Smooth muscle cell (in vitro differentiated cells): ENCODE measurements around the gene NWD2. TPM values are rescaled to one million over a fixed set of nuclear protein-coding genes. Genes with fewer than 3 reads are reported as not detected.

Experiments
- DNase-seq: peaks from one replicate; lab custom pipeline; 2025; ENCODE audit not compliant: unreplicated experiment; lab: John Stamatoyannopoulos, UW
- H2AFZ ChIP-seq: fragments of 200-600 bp; sonication (generic); 2 replicates; pipeline ENCODE4 v1.6.0; 2016; ENCODE audit warnings: antibody characterized with exemption, low read depth, mild to moderate bottlenecking
- H3F3A ChIP-seq: fragments of 200-600 bp; sonication (generic); 2 replicates; pipeline ENCODE4 v1.6.0; 2017; ENCODE audit warnings: antibody characterized with exemption, low read depth
- H3K27ac ChIP-seq: fragments of 200-600 bp; sonication (generic); 2 replicates; pipeline ENCODE4 v1.5.1; 2016; ENCODE audit warnings: low read depth, mild to moderate bottlenecking
- H3K27me3 ChIP-seq: fragments of 200-600 bp; sonication (generic); 2 replicates; pipeline ENCODE4 v1.6.1; 2016; ENCODE audit warnings: low read depth, mild to moderate bottlenecking
- H3K36me3 ChIP-seq: fragments of 200-600 bp; sonication (generic); 2 replicates; pipeline ENCODE4 v1.5.1; 2016; ENCODE audit warnings: low read depth
- H3K4me1 ChIP-seq: fragments of 200-600 bp; sonication (generic); 2 replicates; pipeline ENCODE4 v1.5.1; 2016; ENCODE audit warnings: low read depth
- H3K4me2 ChIP-seq: fragments of 200-600 bp; sonication (generic); 2 replicates; pipeline ENCODE4 v1.6.0; 2016; ENCODE audit warnings: mild to moderate bottlenecking
- H3K4me3 ChIP-seq: fragments of 200-600 bp; sonication (generic); 2 replicates; pipeline ENCODE4 v1.5.1; 2016; ENCODE audit warnings: mild to moderate bottlenecking
- H3K79me2 ChIP-seq: fragments of 200-600 bp; sonication (generic); 2 replicates; pipeline ENCODE4 v1.6.0; 2016; ENCODE audit warnings: low read depth, mild to moderate bottlenecking
- H3K9ac ChIP-seq: fragments of 200-600 bp; sonication (generic); 2 replicates; pipeline ENCODE4 v1.6.0; 2016; ENCODE audit warnings: low read depth
- H3K9me3 ChIP-seq: fragments of 200-600 bp; sonication (generic); replicated peaks from 2 replicates; pipeline ENCODE4 v1.5.1; 2016; ENCODE audit warnings: low read depth
- H4K20me1 ChIP-seq: fragments of 200-600 bp; sonication (generic); 2 replicates; pipeline ENCODE4 v1.6.0; 2016; ENCODE audit warnings: low read depth
- WGBS: methylation state at CpG from one replicate; pipeline ENCODE4 v1.1.7; 2016; ENCODE audit warnings: low lambda C conversion rate; 5-methylcytosine and 5-hydroxymethylcytosine counted together
- polyA plus RNA-seq: library from polyadenylated mRNA; unstranded; fragments of >200 nt; fragmentation: Nextera tagmentation; extraction: Ambion mirVana; gene quantifications from 2 replicates; pipeline ENCODE4 v1.2.1, GENCODE V29; 2016
- total RNA-seq: library from RNA; depleted of rRNA; stranded (reverse); fragments of >200 nt; gene quantifications from 2 replicates; pipeline ENCODE4 v1.2.3, GENCODE V29; 2014
- TF ChIP-seq, protein P1 (sequence below): fragments of 200-600 bp; sonication (generic); IDR thresholded peaks from 2 replicates; pipeline ENCODE4 v1.5.1; 2017; ENCODE audit warnings: borderline replicate concordance, mild to moderate bottlenecking, antibody characterized with exemption; ENCODE audit not compliant: insufficient read depth, poor library complexity, severe bottlenecking

Gene NWD2
- total and polyA plus RNA-seq, 2 experiments from 2014 or later = not detected

- H3K9me3 ChIP-seq = no peaks in the 10 kb centered on the region
- no peaks in the 10 kb centered on the region for H4K20me1 ChIP-seq
- 75% methylated on average over 5 of the region's 5 CpGs for WGBS
- H3K27ac ChIP-seq = no peak overlapping the region
- no peak overlapping the region for H3K9ac ChIP-seq
- H3F3A ChIP-seq = no peaks in the 10 kb centered on the region
- TF ChIP-seq, protein P1, sequence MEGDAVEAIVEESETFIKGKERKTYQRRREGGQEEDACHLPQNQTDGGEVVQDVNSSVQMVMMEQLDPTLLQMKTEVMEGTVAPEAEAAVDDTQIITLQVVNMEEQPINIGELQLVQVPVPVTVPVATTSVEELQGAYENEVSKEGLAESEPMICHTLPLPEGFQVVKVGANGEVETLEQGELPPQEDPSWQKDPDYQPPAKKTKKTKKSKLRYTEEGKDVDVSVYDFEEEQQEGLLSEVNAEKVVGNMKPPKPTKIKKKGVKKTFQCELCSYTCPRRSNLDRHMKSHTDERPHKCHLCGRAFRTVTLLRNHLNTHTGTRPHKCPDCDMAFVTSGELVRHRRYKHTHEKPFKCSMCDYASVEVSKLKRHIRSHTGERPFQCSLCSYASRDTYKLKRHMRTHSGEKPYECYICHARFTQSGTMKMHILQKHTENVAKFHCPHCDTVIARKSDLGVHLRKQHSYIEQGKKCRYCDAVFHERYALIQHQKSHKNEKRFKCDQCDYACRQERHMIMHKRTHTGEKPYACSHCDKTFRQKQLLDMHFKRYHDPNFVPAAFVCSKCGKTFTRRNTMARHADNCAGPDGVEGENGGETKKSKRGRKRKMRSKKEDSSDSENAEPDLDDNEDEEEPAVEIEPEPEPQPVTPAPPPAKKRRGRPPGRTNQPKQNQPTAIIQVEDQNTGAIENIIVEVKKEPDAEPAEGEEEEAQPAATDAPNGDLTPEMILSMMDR = no peak
- DNase-seq = no peak
- H3K4me1 ChIP-seq = no peaks in the 10 kb centered on the region
- H3K27me3 ChIP-seq = no peaks in the 10 kb centered on the region
- no peak overlapping the region for H2AFZ ChIP-seq
- no peak overlapping the region for H3K4me3 ChIP-seq
- H3K36me3 ChIP-seq = no peaks in the 10 kb centered on the region
- H3K79me2 ChIP-seq = no peaks in the 10 kb centered on the region
- no peak overlapping the region for H3K4me2 ChIP-seq
Observed at GRCh38 chr4:37463033-37463856, 218.7 kb downstream of the NWD2 start.

DNA sequence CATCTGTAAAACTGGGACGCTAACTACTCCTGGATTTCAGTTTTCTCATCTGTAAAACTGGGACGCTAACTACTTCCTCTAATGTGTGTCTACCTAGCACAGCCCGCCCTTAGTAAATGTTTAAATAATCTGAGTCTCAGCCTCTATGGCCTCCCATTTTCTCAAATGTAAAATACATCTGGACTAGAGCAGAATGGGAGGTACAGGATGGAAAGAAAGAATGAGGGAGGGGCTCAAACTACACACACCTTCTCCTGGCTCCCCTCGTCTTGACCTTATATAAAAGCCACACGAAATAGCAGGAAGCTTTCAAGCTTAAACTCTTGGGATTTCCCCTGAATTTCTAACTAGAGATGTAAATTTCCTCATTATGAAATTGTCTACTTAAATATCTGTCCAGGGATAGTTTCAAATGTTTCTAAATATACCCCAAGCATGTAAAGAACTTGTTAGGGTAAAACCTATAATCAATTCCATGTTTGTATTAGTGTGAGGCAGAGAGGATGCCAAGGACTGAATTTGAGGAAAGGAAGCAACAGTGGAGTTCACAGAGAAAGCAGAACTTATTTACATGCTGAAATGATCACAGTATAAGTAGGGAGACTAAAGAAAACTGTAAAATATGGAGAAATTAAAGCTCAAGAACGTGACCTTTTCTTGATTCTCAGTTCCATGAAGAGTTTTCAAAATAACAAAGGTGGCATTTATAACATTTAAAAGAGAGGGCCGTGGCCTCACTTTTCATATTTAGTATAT is 220.0 kb downstream of the NWD2 start:
- Histone ChIP-seq H3K9ac (no peak overlapping the region), H3K4me2 (no peak overlapping the region), H3F3A (no peaks in the 10 kb centered on the region), H3K79me2 (no peaks in the 10 kb centered on the region), H4K20me1 (no peaks in the 10 kb centered on the region), H3K27ac (no peak overlapping the region), H3K36me3 (no peaks in the 10 kb centered on the region), H3K4me1 (no peaks in the 10 kb centered on the region), H3K27me3 (no peaks in the 10 kb centered on the region), H2AFZ (no peak overlapping the region), H3K9me3 (no peaks in the 10 kb centered on the region), H3K4me3 (no peak overlapping the region)
- TF ChIP-seq, protein P1 = no peak
- WGBS = 93% methylated on average over 7 of the region's 7 CpGs
- DNase-seq = no peak

- Histone ChIP-seq H3K27ac (no peak overlapping the region), H3K4me1 (no peaks in the 10 kb centered on the region), H3K27me3 (no peaks in the 10 kb centered on the region), H3K9me3 (no peaks in the 10 kb centered on the region), H3K9ac (no peak overlapping the region), H4K20me1 (no peaks in the 10 kb centered on the region), H3K79me2 (no peaks in the 10 kb centered on the region), H3K4me2 (no peak overlapping the region), H3K36me3 (no peaks in the 10 kb centered on the region), H3K4me3 (no peak overlapping the region), H2AFZ (no peak overlapping the region), H3F3A (no peaks in the 10 kb centered on the region)
- DNase-seq = no peak
- TF ChIP-seq, protein P1 = no peak
- WGBS = 87% methylated on average over 5 of the region's 5 CpGs
Observed at GRCh38 chr4:37465296-37465695, 220.8 kb downstream of the NWD2 start.
